ENCODE data around the gene TMEM59.

GRCh38 chr1:53995683-53996082 lies 57.3 kb downstream of the TMEM59 start:
- TF ChIP-seq CTCF (IDR thresholded peaks at IDR 0.05) (no peak), POLR2AphosphoS5 (IDR thresholded peaks at IDR 0.05) (no peak), POLR2A (IDR thresholded peaks at IDR 0.05) (no peak)

Measured in stomach (tissue), 4 donors.